ENCODE measurements around the gene ZC3H12A.

ZC3H12A gene

GRCh38 chr1:37472994-37473393 lies 1.4 kb upstream of the ZC3H12A start:
- no peak for ATAC-seq
- TF ChIP-seq PATZ1 (CRISPR knock-in tag; IDR thresholded peaks at IDR 0.05; ENCODE audit: borderline replicate concordance) (no peak), ARNTL (CRISPR knock-in tag; IDR thresholded peaks at IDR 0.05; ENCODE audit: borderline replicate concordance, low read depth) (no peak), SNAI2 (CRISPR knock-in tag; IDR thresholded peaks at IDR 0.05) (no peak), ZFP3 (CRISPR knock-in tag; IDR thresholded peaks at IDR 0.05) (no peak), OSR1 (CRISPR knock-in tag; IDR thresholded peaks at IDR 0.05) (no peak), ESRRG (CRISPR knock-in tag; IDR thresholded peaks at IDR 0.05) (no peak), TOX (CRISPR knock-in tag; IDR thresholded peaks at IDR 0.05; ENCODE audit: borderline replicate concordance) (no peak), TCF4 (CRISPR knock-in tag; IDR thresholded peaks at IDR 0.05; ENCODE audit: borderline replicate concordance) (no peak), BACH2 (CRISPR knock-in tag; IDR thresholded peaks at IDR 0.05; ENCODE audit: borderline replicate concordance) (no peak), ZNF70 (CRISPR knock-in tag; IDR thresholded peaks at IDR 0.05) (no peak), CSRNP3 (CRISPR knock-in tag; IDR thresholded peaks at IDR 0.05) (no peak), GLIS3 (CRISPR knock-in tag; IDR thresholded peaks at IDR 0.05) (no peak), ZFP30 (CRISPR knock-in tag; IDR thresholded peaks at IDR 0.05) (no peak), POU6F1 (CRISPR knock-in tag; IDR thresholded peaks at IDR 0.05; ENCODE audit: borderline replicate concordance, low read depth) (no peak), ISL1 (CRISPR knock-in tag; IDR thresholded peaks at IDR 0.05) (no peak), CSDC2 (CRISPR knock-in tag; IDR thresholded peaks at IDR 0.05) (no peak), CREB5 (CRISPR knock-in tag; IDR thresholded peaks at IDR 0.05; ENCODE audit: low read depth) (no peak), RARB (CRISPR knock-in tag; IDR thresholded peaks at IDR 0.05) (no peak), TSHZ2 (CRISPR knock-in tag; IDR thresholded peaks at IDR 0.05) (no peak)

- TF ChIP-seq ZNF70 (CRISPR knock-in tag; IDR thresholded peaks at IDR 0.05) (no peak), RARB (CRISPR knock-in tag; IDR thresholded peaks at IDR 0.05) (no peak), GLIS3 (CRISPR knock-in tag; IDR thresholded peaks at IDR 0.05) (no peak), BACH2 (CRISPR knock-in tag; IDR thresholded peaks at IDR 0.05; ENCODE audit: borderline replicate concordance) (no peak), ISL1 (CRISPR knock-in tag; IDR thresholded peaks at IDR 0.05) (no peak), CREB5 (CRISPR knock-in tag; IDR thresholded peaks at IDR 0.05; ENCODE audit: low read depth) (no peak), CSRNP3 (CRISPR knock-in tag; IDR thresholded peaks at IDR 0.05) (no peak), CSDC2 (CRISPR knock-in tag; IDR thresholded peaks at IDR 0.05) (no peak), PPARA (CRISPR knock-in tag; IDR thresholded peaks at IDR 0.05; ENCODE audit: borderline replicate concordance) (no peak), POU6F1 (CRISPR knock-in tag; IDR thresholded peaks at IDR 0.05; ENCODE audit: borderline replicate concordance, low read depth) (no peak), OSR1 (CRISPR knock-in tag; IDR thresholded peaks at IDR 0.05) (no peak), TCF4 (CRISPR knock-in tag; IDR thresholded peaks at IDR 0.05; ENCODE audit: borderline replicate concordance) (no peak), PATZ1 (CRISPR knock-in tag; IDR thresholded peaks at IDR 0.05; ENCODE audit: borderline replicate concordance) (no peak)
- ATAC-seq = no peak
Observed at GRCh38 chr1:37473431-37474045, 842 bp upstream of the ZC3H12A start.
